Measurements from ENCODE around the gene NCOA5. TPM values are rescaled to one million over a fixed set of nuclear protein-coding genes. Genes with fewer than 3 reads are reported as not detected.
A peak's percentile ranks its signal among the peaks of the same experiment; 100 is the strongest.

Gene NCOA5
- total and polyA plus RNA-seq, 3 experiments from 2014 or later, result 28.7 to 36.9 (median 34.9) TPM

DNA sequence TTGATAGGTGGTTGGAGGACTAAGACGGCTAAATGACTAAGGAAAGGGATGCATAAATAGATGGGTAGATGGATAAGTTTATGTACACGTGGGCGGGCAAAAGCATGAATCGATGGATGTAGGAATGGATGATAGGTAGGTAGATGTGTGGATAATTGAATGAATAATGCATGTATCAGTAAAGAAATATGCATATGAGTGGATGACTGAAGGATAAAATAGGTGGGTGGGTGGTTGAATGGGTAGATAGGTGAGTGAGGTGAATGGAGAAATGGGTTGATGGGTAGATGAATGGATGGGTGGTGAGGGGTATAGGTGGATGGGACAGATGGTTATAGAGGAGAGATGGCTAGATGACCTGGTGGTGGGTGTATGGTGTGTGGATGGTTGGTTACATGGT, 40.6 kb downstream of the NCOA5 start:
- ChIA-PET CTCF (no interaction called here), POLR2A (no interaction called here)
- no peak overlapping the region for H3K27ac Mint-ChIP-seq
- Histone ChIP-seq H3K9me3 (ENCODE audit: low read length) (no peaks in the 10 kb centered on the region), H3K4me1 (ENCODE audit: insufficient read depth, low read length) (no peaks in the 10 kb centered on the region), H3K27ac (ENCODE audit: low read depth, low read length) (no peak overlapping the region), H3K4me3 (ENCODE audit: low read length) (no peak overlapping the region), H3K36me3 (ENCODE audit: insufficient read depth, low read length) (no peaks in the 10 kb centered on the region), H3K27me3 (ENCODE audit: insufficient read depth, low read length, poor library complexity, severe bottlenecking) (peaks cover 7% of the 10 kb centered on the region)
- no peak for DNase-seq
- H3K4me3 Mint-ChIP-seq, result no peak overlapping the region
- peaks cover 11 to 22% of the 10 kb centered on the region in 2 donors for H3K27me3 Mint-ChIP-seq
- H3K9me3 Mint-ChIP-seq, result no peaks in the 10 kb centered on the region
- H3K36me3 Mint-ChIP-seq, result no peaks in the 10 kb centered on the region
- no peaks in the 10 kb centered on the region for H3K4me1 Mint-ChIP-seq

DNA sequence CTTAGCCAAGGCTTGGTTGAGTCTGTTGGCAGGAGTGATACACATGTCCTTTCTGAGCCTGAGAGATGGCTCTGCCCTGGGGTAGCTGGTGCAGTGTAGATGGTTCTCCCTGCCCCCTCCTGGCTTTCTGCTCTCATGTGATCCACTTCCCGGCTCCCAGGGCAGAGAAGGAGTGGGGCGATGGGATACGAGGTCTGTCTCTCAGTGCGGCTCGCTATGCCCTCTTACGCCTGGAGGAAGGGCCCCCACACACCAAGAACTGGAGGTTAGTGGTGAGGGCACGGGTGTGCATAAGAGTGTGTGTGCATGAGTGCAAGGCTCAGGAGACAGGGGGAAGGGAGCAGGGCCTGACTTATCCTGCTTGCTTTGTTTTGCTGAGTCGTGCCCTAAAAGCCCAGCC, 41.9 kb downstream of the NCOA5 start:
- Mint-ChIP-seq H3K27me3 (peaks cover 15 to 34% of the 10 kb centered on the region in 2 donors), H3K36me3 (no peaks in the 10 kb centered on the region)
- CTCF ChIA-PET, result no interaction called here

DNA sequence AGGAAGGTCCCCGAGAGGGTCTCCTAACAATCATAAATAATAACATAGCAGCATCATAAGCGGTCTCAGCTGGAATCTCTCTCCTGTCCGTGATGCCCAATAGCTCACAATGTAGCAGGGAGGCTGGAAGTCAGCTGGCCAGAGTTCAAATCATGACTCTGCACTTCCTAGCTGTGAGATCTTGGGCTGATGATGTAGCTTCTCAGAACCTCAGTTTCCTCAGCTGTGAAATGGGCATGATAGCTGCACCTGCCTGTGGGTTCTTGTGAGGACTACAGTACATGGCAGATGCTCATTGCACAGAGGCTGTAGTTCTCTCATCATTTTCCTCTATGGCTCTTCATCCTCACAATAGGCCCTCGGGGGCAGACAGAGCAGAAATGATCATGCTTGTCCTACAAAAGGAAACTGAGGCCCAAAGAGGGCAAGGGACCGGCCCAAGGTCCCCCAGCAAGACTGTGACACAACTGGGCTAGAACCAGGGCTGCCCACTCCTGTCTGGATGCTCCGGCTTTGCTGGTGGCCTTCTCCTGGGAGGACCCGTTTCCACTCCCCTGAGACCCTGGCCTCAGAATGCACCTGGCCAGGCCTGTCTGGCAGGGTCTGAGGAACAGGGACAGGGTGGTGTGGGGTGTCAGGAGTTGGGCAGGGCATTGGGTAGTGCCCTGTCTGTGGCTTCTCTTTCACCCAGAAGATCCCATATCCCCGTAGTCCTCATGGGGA, 43.0 kb downstream of the NCOA5 start:
- no peaks in the 10 kb centered on the region for H3K36me3 Mint-ChIP-seq
- Histone ChIP-seq H3K36me3 (ENCODE audit: insufficient read depth, low read length) (no peaks in the 10 kb centered on the region), H3K4me1 (ENCODE audit: insufficient read depth, low read length) (no peaks in the 10 kb centered on the region), H3K27ac (ENCODE audit: low read depth, low read length) (no peak overlapping the region), H3K4me3 (ENCODE audit: low read length) (no peak overlapping the region), H3K27me3 (ENCODE audit: insufficient read depth, low read length, poor library complexity, severe bottlenecking) (peaks cover 7% of the 10 kb centered on the region), H3K9me3 (ENCODE audit: low read length) (no peaks in the 10 kb centered on the region)
- DNase-seq, result no peak
- H3K4me1 Mint-ChIP-seq, result no peaks in the 10 kb centered on the region
- H3K27ac Mint-ChIP-seq, result no peak overlapping the region
- ChIA-PET POLR2A (no interaction called here), CTCF (no interaction called here)
- peaks cover 17 to 45% of the 10 kb centered on the region in 2 donors for H3K27me3 Mint-ChIP-seq
- no peaks in the 10 kb centered on the region for H3K9me3 Mint-ChIP-seq
- no peak overlapping the region for H3K4me3 Mint-ChIP-seq

More for the DNA sequence above, 41.9 kb downstream of the NCOA5 start:
- H3K36me3 ChIP-seq (ENCODE audit: insufficient read depth, low read length), result no peaks in the 10 kb centered on the region
- peaks cover 7% of the 10 kb centered on the region for H3K27me3 ChIP-seq (ENCODE audit: insufficient read depth, low read length, poor library complexity, severe bottlenecking)
- H3K4me3 Mint-ChIP-seq, result no peak overlapping the region
- no peak for DNase-seq
- H3K27ac Mint-ChIP-seq, result no peak overlapping the region
- no peaks in the 10 kb centered on the region for H3K9me3 ChIP-seq (ENCODE audit: low read length)
- POLR2A ChIA-PET, result no interaction called here
- no peak overlapping the region for H3K4me3 ChIP-seq (ENCODE audit: low read length)
- no peaks in the 10 kb centered on the region for H3K4me1 Mint-ChIP-seq
- no peak overlapping the region for H3K27ac ChIP-seq (ENCODE audit: low read depth, low read length)
- no peaks in the 10 kb centered on the region for H3K9me3 Mint-ChIP-seq
- no peaks in the 10 kb centered on the region for H3K4me1 ChIP-seq (ENCODE audit: insufficient read depth, low read length)

DNA sequence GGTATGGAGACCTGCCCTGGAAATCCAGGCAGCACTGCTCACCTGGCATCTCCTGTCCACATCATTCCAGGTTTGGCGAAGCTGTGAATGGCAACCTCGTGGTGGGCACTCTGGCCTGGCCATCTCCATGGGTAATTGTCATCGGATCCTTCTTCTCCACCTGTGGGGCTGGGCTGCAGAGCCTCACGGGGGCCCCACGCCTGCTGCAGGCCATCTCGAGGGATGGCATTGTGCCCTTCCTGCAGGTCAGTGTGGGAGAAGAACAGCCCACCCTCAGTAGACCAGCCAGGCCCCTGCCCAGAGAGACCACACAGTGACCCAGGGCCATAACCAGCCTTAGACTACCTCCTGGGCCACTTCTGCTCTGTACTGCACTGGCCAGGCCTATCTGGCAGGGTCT, 44.9 kb downstream of the NCOA5 start:
- peaks cover 26 to 59% of the 10 kb centered on the region in 2 donors for H3K27me3 Mint-ChIP-seq
- no peaks in the 10 kb centered on the region for H3K36me3 Mint-ChIP-seq
- Histone ChIP-seq H3K4me3 (ENCODE audit: low read length) (no peak overlapping the region), H3K9me3 (ENCODE audit: low read length) (no peaks in the 10 kb centered on the region), H3K27ac (ENCODE audit: low read depth, low read length) (no peak overlapping the region), H3K36me3 (ENCODE audit: insufficient read depth, low read length) (no peaks in the 10 kb centered on the region), H3K4me1 (ENCODE audit: insufficient read depth, low read length) (no peaks in the 10 kb centered on the region), H3K27me3 (ENCODE audit: insufficient read depth, low read length, poor library complexity, severe bottlenecking) (peaks cover 9% of the 10 kb centered on the region)
- no peak overlapping the region for H3K27ac Mint-ChIP-seq
- no peak for DNase-seq
- H3K9me3 Mint-ChIP-seq, result peaks cover 0 to 3% (median 0%) of the 10 kb centered on the region in 5 donors
- ChIA-PET CTCF (no interaction called here), POLR2A (no interaction called here)
- no peaks in the 10 kb centered on the region for H3K4me1 Mint-ChIP-seq
- H3K4me3 Mint-ChIP-seq, result no peak overlapping the region

DNA sequence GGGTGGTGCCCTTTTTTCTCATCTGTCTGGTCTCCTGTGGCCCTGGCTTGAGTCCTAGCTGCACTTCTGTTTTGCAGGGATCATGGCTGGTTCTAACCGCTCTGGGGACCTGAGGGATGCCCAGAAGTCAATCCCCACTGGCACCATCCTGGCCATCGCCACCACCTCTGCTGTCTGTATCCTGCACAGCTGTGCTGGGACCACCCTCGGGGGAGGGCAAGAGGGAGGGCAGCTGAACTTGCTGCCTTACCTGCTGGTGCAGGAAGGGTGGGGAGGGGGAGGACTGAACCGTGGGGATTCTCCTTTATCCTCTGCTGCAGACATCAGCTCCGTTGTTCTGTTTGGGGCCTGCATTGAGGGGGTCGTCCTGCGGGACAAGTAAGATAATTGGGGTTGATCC, 46.2 kb downstream of the NCOA5 start:
- POLR2A ChIA-PET, result interaction anchor here (0.7 kb wide), 1 partner anchor 18 kb away, joined by 8 read pairs; no protein-coding TSS in a partner anchor
- H3K4me3 Mint-ChIP-seq, result no peak overlapping the region

DNA sequence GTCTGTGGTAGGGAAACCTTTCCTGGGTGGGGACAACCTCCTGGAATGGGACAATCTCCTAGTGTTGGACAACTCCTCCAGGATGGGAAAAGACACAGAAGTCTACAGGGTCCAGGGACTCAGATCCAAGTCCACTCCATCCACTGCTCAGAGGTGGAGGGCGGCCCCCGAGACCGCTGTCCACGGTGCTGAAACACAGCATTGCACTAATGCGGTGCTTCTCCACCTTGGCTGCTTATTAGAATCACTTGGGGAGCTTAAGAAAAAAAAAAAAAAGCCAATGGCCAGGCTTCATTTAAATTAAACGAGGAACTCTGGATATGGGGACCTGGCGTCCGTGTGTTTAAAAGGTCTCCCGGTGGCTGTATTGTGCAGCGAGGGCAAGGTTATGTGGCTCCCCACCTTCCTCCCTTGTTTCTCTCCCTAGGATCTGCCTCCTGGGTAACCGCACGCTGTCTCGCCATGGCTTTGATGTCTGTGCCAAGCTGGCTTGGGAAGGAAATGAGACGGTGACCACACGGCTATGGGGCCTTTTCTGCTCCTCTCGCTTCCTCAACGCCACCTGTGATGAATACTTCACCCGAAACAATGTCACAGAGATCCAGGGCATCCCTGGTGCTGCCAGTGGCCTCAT, 48.7 kb downstream of the NCOA5 start:
- no peaks in the 10 kb centered on the region for H3K36me3 Mint-ChIP-seq
- peaks cover 0 to 3% (median 0%) of the 10 kb centered on the region in 5 donors for H3K9me3 Mint-ChIP-seq
- ChIA-PET CTCF (no interaction called here), POLR2A (no interaction called here)
- Histone ChIP-seq H3K27ac (ENCODE audit: low read depth, low read length) (no peak overlapping the region), H3K36me3 (ENCODE audit: insufficient read depth, low read length) (no peaks in the 10 kb centered on the region), H3K4me1 (ENCODE audit: insufficient read depth, low read length) (no peaks in the 10 kb centered on the region), H3K4me3 (ENCODE audit: low read length) (no peak overlapping the region), H3K9me3 (ENCODE audit: low read length) (no peaks in the 10 kb centered on the region), H3K27me3 (ENCODE audit: insufficient read depth, low read length, poor library complexity, severe bottlenecking) (peaks cover 2% of the 10 kb centered on the region)
- peak in 3 of 5 donors; percentile 21 to 57 (median 21) for DNase-seq
- H3K27me3 Mint-ChIP-seq, result peaks cover 18 to 53% of the 10 kb centered on the region in 2 donors
- no peaks in the 10 kb centered on the region for H3K4me1 Mint-ChIP-seq
- no peak overlapping the region for H3K27ac Mint-ChIP-seq
- no peak overlapping the region for H3K4me3 Mint-ChIP-seq

More for the DNA sequence above, 46.2 kb downstream of the NCOA5 start:
- Mint-ChIP-seq H3K9me3 (peaks cover 0 to 3% (median 0%) of the 10 kb centered on the region in 5 donors), H3K36me3 (no peaks in the 10 kb centered on the region), H3K27ac (no peak overlapping the region), H3K27me3 (peaks cover 25 to 59% of the 10 kb centered on the region in 2 donors), H3K4me1 (no peaks in the 10 kb centered on the region)
- H3K27me3 ChIP-seq (ENCODE audit: insufficient read depth, low read length, poor library complexity, severe bottlenecking), result peaks cover 9% of the 10 kb centered on the region
- H3K4me3 ChIP-seq (ENCODE audit: low read length), result no peak overlapping the region
- DNase-seq, result no peak
- CTCF ChIA-PET, result interaction anchor here (0.8 kb wide), 1 partner anchor 21 kb away, joined by 3 read pairs; no protein-coding TSS in a partner anchor
- H3K4me1 ChIP-seq (ENCODE audit: insufficient read depth, low read length), result no peaks in the 10 kb centered on the region
- H3K9me3 ChIP-seq (ENCODE audit: low read length), result no peaks in the 10 kb centered on the region
- no peaks in the 10 kb centered on the region for H3K36me3 ChIP-seq (ENCODE audit: insufficient read depth, low read length)
- H3K27ac ChIP-seq (ENCODE audit: low read depth, low read length), result no peak overlapping the region

DNA sequence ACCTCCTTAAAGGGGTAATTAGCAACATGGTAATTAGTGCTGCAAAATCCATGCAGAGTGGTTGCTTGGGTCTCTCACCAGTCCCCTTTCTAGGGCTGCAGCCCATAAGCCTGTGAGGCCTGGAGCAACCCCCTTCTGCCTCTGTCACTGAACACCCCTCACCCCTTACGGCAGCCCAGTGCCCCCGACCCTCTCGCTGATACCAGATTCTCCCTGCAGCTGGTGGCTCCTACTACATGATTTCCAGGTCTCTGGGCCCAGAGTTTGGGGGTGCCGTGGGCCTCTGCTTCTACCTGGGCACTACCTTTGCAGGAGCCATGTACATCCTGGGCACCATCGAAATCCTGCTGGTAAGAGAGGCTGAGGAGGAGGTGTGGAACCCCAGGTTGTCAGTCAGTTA, 52.7 kb downstream of the NCOA5 start:
- Mint-ChIP-seq H3K9me3 (peaks cover 0 to 3% (median 0%) of the 10 kb centered on the region in 5 donors), H3K27ac (no peak overlapping the region), H3K4me3 (no peak overlapping the region), H3K27me3 (peaks cover 47 to 60% of the 10 kb centered on the region in 2 donors), H3K4me1 (no peaks in the 10 kb centered on the region), H3K36me3 (no peaks in the 10 kb centered on the region)
- H3K36me3 ChIP-seq (ENCODE audit: insufficient read depth, low read length), result no peaks in the 10 kb centered on the region
- POLR2A ChIA-PET, result no interaction called here
- CTCF ChIA-PET, result no interaction called here
- no peak overlapping the region for H3K27ac ChIP-seq (ENCODE audit: low read depth, low read length)
- H3K27me3 ChIP-seq (ENCODE audit: insufficient read depth, low read length, poor library complexity, severe bottlenecking), result peaks cover 5% of the 10 kb centered on the region
- H3K9me3 ChIP-seq (ENCODE audit: low read length), result no peaks in the 10 kb centered on the region
- H3K4me1 ChIP-seq (ENCODE audit: insufficient read depth, low read length), result no peaks in the 10 kb centered on the region
- no peak for DNase-seq
- H3K4me3 ChIP-seq (ENCODE audit: low read length), result no peak overlapping the region

DNA sequence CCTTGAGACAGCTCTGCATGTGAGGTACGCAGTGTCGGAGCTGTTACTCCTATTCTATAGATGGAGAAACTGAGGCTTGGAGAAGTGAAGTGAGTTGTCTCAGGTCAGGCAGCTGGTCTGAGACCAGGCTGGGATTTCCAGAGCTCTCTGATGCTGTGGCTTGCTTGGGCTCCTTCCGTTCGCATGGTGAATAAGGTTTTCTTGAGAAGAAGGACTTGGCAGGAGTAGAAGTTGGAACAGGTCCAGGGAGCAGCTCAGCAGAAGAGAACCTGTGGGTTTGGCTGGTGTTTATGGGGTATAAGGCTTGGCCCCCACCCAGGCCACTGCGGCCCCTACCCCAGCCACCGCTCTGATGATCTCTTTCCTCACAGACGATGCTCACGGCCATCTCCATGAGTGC, 53.4 kb downstream of the NCOA5 start:
- Mint-ChIP-seq H3K36me3 (no peaks in the 10 kb centered on the region), H3K27ac (no peak overlapping the region), H3K4me1 (no peaks in the 10 kb centered on the region), H3K27me3 (peaks cover 44 to 53% of the 10 kb centered on the region in 2 donors), H3K9me3 (peaks cover 0 to 1% (median 0%) of the 10 kb centered on the region in 5 donors), H3K4me3 (no peak overlapping the region)
- Histone ChIP-seq H3K36me3 (ENCODE audit: insufficient read depth, low read length) (no peaks in the 10 kb centered on the region), H3K9me3 (ENCODE audit: low read length) (no peaks in the 10 kb centered on the region), H3K27ac (ENCODE audit: low read depth, low read length) (no peak overlapping the region), H3K4me1 (ENCODE audit: insufficient read depth, low read length) (no peaks in the 10 kb centered on the region), H3K4me3 (ENCODE audit: low read length) (no peak overlapping the region), H3K27me3 (ENCODE audit: insufficient read depth, low read length, poor library complexity, severe bottlenecking) (peaks cover 5% of the 10 kb centered on the region)
- CTCF ChIA-PET, result interaction anchor here (1.8 kb wide), 1 partner anchor 22 kb away, joined by 3 read pairs; no protein-coding TSS in a partner anchor
- no peak for DNase-seq
- POLR2A ChIA-PET, result no interaction called here

Data from CD8-positive, alpha-beta memory T cell (primary cell).